GM21737 (cell line): ENCODE data around the gene USF1.
"Not testable (repeated sequence)": the region's sequence is repeated elsewhere in the genome, so short reads cannot be mapped to it uniquely, and the experiment has no call there.

Experiments
- ATAC-seq: cut with Tn5 transposase; IDR thresholded peaks from one replicate; pipeline ENCODE4 v1.9.1; 2021; ENCODE audit warnings: mild to moderate bottlenecking, moderate library complexity; ENCODE audit not compliant: unreplicated experiment

Gene USF1

DNA sequence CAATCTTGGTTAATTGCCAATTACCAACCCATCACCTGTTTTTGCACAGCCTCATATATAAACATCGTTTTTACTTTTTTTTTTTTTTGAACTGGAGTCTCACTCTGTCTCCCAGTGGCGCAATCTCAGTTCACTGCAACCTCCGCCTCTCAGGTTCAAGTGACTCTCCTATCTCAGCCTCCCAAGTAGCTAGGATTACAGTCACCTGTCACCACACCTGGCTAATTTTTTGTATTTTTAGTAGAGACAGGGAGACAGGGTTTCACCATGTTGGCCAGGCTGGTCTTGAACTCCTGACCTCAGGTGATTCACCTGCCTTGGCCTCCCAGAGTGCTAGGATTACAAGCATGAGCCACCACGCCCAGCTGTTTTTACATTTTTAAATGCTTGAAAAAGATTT is 53.7 kb downstream of the USF1 start:
- not testable (repeated sequence) for ATAC-seq
